Measurements from ENCODE around the gene LRMDA. TPM values are rescaled to one million over a fixed set of nuclear protein-coding genes. Genes with fewer than 3 reads are reported as not detected.

Gene LRMDA
- total RNA-seq, 2 experiments from 2014 or later: not detected

DNA sequence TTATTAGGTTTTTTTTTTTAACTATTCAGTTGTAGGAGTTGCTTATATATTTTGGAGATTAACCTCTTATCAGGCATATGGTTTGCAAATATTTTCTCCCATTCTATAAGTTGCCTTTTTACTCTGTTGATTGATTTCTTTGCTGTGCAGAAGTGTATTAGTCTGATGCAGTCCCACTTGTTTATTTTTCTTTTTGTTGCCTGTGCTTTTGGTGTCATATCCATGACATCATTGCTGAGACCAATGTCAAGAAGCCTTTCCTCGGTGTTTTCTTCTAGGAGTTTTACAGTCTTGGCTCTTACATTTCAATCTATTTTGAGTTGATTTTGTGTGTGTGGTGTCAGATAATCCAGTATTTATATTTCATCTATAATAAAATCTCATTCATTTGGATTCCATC lies 155.4 kb downstream of the LRMDA start:
- no peak overlapping the region for H2AFZ ChIP-seq (ENCODE audit: low read length)
- ChIA-PET POLR2A (no interaction called here), CTCF (ENCODE audit: unreplicated experiment) (no interaction called here)
- BruUV-seq (replicated peaks): no TSS peak
- H3K79me2 ChIP-seq (ENCODE audit: insufficient read depth, low read depth, low read length): no peaks in the 10 kb centered on the region
- H3K9me3 ChIP-seq (ENCODE audit: low read length): no peaks in the 10 kb centered on the region
- no peaks in the 10 kb centered on the region for H4K20me1 ChIP-seq (ENCODE audit: insufficient read depth, low read length)
- no peak for DNase-seq (ENCODE audit: low spot score)
- no peak for TF ChIP-seq EZH2phosphoT487 (IDR thresholded peaks at IDR 0.05; ENCODE audit: borderline replicate concordance, low read depth, low read length)
- no peak for TF ChIP-seq CTCF (conservative IDR thresholded peaks at IDR 0.05; ENCODE audit: low read length)
- H3K36me3 ChIP-seq (ENCODE audit: insufficient read depth, low read length): no peaks in the 10 kb centered on the region
- no peaks in the 10 kb centered on the region for H3K9me2 ChIP-seq (ENCODE audit: insufficient read depth, low read length)
- H3K4me1 ChIP-seq (ENCODE audit: insufficient read depth, low read length, poor library complexity, severe bottlenecking): no peaks in the 10 kb centered on the region
- no peak overlapping the region for H3K4me2 ChIP-seq (ENCODE audit: low read length)
- no peak overlapping the region for H3K27ac ChIP-seq (ENCODE audit: low read depth, low read length, poor library complexity, severe bottlenecking)
- intact Hi-C loops (cut with micrococcal nuclease; ENCODE audit: unreplicated experiment): no loop called here
- no peak overlapping the region for H3K4me3 ChIP-seq (ENCODE audit: low read depth, low read length, poor library complexity, severe bottlenecking)

GRCh38 chr10:75588031-75588430 lies 156.6 kb downstream of the LRMDA start:
- Histone ChIP-seq H3K36me3 (ENCODE audit: insufficient read depth, low read length) (no peaks in the 10 kb centered on the region), H3K9me2 (ENCODE audit: insufficient read depth, low read length) (no peaks in the 10 kb centered on the region), H2AFZ (ENCODE audit: low read length) (no peak overlapping the region), H3K27ac (ENCODE audit: low read depth, low read length, poor library complexity, severe bottlenecking) (no peak overlapping the region), H3K4me1 (ENCODE audit: insufficient read depth, low read length, poor library complexity, severe bottlenecking) (no peaks in the 10 kb centered on the region), H3K79me2 (ENCODE audit: insufficient read depth, low read depth, low read length) (no peaks in the 10 kb centered on the region), H3K4me3 (ENCODE audit: low read depth, low read length, poor library complexity, severe bottlenecking) (no peak overlapping the region), H3K9me3 (ENCODE audit: low read length) (no peaks in the 10 kb centered on the region), H4K20me1 (ENCODE audit: insufficient read depth, low read length) (no peaks in the 10 kb centered on the region), H3K4me2 (ENCODE audit: low read length) (no peak overlapping the region)
- no TSS peak for BruUV-seq (replicated peaks)
- intact Hi-C loops (cut with micrococcal nuclease; ENCODE audit: unreplicated experiment): no loop called here
- no peak for TF ChIP-seq EZH2phosphoT487 (IDR thresholded peaks at IDR 0.05; ENCODE audit: borderline replicate concordance, low read depth, low read length)
- POLR2A ChIA-PET: no interaction called here
- DNase-seq (ENCODE audit: low spot score): no peak
- CTCF ChIA-PET (ENCODE audit: unreplicated experiment): no interaction called here

- intact Hi-C loops (cut with micrococcal nuclease; ENCODE audit: unreplicated experiment): no loop called here
- H3K79me2 ChIP-seq (ENCODE audit: insufficient read depth, low read depth, low read length): no peaks in the 10 kb centered on the region
- H3K4me3 ChIP-seq (ENCODE audit: low read depth, low read length, poor library complexity, severe bottlenecking): no peak overlapping the region
- POLR2A ChIA-PET: no interaction called here
- no peaks in the 10 kb centered on the region for H3K9me3 ChIP-seq (ENCODE audit: low read length)
- no TSS peak for BruUV-seq (replicated peaks)
- no peaks in the 10 kb centered on the region for H4K20me1 ChIP-seq (ENCODE audit: insufficient read depth, low read length)
- no peak overlapping the region for H3K27ac ChIP-seq (ENCODE audit: low read depth, low read length, poor library complexity, severe bottlenecking)
- DNase-seq (ENCODE audit: low spot score): no peak
- TF ChIP-seq EZH2phosphoT487 (IDR thresholded peaks at IDR 0.05; ENCODE audit: borderline replicate concordance, low read depth, low read length): no peak
- no peak for TF ChIP-seq CTCF (conservative IDR thresholded peaks at IDR 0.05; ENCODE audit: low read length)
- no peaks in the 10 kb centered on the region for H3K36me3 ChIP-seq (ENCODE audit: insufficient read depth, low read length)
- CTCF ChIA-PET (ENCODE audit: unreplicated experiment): no interaction called here
- H3K9me2 ChIP-seq (ENCODE audit: insufficient read depth, low read length): no peaks in the 10 kb centered on the region
- H2AFZ ChIP-seq (ENCODE audit: low read length): no peak overlapping the region
- no peak overlapping the region for H3K4me2 ChIP-seq (ENCODE audit: low read length)
- no peaks in the 10 kb centered on the region for H3K4me1 ChIP-seq (ENCODE audit: insufficient read depth, low read length, poor library complexity, severe bottlenecking)
Measured at GRCh38 chr10:75589895-75590654, 158.7 kb downstream of the LRMDA start.

Measured in OCI-LY7 (cell line).